Muscle of back (tissue), 11 donors: Measurements from ENCODE around the gene AGBL5. TPM values are rescaled to one million over a fixed set of nuclear protein-coding genes. Genes with fewer than 3 reads are reported as not detected.
"Not testable (repeated sequence)": the region's sequence is repeated elsewhere in the genome, so short reads cannot be mapped to it uniquely, and the experiment has no call there.

ENCODE experiments used
- DNase-seq, 3 donors: peaks; one replicate each; pipeline versions ENCODE4 v3.0.0 to v3.0.0-alpha.2; 2013
- polyA plus RNA-seq, 10 donors: library from polyadenylated mRNA; unstranded; fragments of 120-200 nt; gene quantifications; one replicate each; pipeline ENCODE4 v1.2.1, GENCODE V29; 2013; ENCODE audit not compliant: insufficient read length in 10 of 10

Gene AGBL5
- polyA plus RNA-seq, 10 donors, result 17.6 to 22.1 (median 19.1) TPM

DNA sequence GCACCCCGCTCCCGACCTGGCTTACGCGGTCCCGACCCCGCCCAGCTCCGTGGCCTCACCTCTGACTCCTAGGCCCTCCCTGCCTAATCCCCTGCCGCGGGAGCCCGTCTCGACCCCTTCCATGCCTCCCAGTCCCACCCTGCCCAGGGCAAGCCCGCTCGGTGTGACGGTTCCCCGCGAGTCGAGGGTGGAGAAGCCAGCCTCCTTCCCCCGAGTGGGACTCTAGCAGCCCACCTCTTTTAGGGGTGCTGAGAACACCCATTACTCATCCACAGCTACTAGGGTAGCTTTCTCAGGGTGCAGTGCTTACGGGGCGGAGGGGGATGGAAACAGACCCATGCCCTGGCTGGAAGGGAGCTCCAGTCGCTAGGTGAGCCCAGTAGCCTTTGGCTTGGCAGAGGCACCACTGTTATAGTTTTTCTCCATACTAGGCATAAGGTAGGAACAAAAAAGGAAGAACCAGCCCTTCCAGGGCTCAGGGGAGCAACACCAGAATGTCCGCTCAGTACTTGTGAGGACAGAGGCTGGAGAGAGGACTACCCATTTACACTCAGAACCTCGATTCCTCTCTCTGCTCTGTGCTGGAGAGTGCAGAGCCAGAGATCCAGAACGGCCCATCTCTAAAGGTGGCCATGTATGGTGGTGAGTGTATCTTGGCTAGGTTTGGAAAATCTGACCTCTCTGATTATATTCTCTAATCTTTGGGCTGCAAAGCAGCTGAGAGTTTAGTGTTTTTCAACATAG lies 606 bp downstream of the AGBL5 start:
- DNase-seq, result no peak

DNA sequence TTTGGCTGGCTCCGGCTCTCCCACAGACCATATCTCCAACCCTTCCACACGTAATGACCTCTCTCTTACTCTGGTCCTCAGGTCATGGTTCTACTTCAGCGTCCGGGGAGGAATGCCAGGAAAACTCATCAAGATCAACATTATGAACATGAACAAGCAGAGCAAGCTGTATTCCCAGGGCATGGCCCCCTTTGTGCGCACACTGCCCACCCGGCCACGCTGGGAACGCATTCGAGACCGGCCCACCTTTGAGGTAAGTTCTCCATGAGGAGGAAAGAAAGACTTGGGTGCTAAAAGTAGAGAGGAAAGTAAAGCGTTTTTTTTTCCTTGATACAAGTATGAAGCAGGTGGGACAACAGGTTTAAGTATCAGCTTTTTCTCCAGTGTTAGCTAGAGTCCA lies 1.9 kb downstream of the AGBL5 start:
- no peak for DNase-seq

DNA sequence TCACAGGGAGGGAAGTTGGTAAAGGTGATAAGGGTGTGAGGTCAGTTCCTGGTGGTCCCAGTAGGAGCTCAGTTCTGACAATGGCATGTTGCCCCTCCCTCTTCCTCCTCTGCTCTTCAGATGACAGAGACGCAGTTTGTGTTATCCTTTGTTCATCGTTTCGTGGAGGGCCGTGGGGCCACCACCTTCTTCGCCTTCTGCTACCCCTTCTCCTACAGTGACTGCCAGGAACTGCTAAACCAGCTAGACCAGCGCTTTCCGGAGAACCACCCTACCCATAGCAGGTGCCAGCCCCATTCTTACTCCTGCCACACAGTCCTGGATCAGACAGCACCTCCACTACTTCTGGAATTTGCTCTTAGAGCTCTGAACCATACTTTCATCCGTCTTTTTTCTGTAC lies 2.3 kb downstream of the AGBL5 start:
- DNase-seq, result no peak

DNA sequence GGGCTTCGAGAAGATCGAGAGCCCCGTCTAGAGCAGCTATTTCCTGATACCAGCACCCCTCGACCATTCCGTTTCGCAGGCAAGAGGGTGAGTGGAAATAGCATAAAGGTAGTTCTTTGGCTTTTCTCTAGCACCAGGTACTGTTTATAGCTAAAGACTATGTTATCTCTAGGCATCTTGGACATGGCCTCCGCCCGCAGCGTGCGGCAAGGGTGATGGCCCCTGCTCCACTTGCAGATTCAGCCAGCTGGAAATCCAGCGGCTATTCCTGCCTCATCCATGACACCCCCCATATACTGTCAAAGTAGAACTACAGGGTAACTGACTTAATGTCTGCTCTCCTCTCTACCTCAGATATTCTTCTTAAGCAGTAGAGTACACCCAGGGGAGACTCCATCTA lies 3.3 kb downstream of the AGBL5 start:
- DNase-seq, result no peak

DNA sequence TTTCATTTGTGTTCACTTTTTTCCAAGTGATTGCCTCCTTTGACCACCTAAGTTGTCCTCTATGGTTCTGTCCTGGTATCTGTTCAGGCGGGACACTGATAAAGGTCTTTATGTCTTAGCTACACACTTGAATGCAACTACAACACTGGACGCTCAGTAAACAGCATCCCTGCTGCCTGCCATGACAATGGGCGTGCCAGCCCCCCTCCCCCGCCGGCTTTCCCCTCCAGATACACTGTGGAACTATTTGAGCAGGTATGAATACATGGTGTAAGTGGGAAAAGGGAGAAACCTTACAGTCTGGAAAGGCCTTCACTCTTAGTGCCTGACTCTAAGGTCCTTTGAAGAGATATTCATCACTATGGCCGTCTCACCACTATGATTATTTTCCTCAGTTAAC lies 5.7 kb downstream of the AGBL5 start:
- DNase-seq, result no peak

DNA sequence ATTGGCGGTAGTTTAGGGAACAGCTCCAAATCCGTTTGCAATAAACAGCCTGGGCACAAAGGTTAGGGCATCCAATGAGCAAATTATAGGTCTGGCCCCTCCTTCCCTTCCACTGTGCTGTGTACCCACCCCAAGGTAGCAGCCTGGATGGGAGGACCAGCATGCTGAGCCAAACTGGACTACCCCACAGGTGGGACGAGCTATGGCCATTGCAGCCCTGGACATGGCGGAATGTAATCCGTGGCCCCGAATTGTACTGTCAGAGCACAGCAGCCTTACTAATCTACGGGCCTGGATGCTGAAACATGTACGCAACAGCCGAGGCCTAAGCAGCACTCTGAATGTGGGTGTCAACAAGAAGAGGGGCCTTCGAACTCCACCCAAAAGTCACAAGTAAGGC lies 6.7 kb downstream of the AGBL5 start:
- DNase-seq, result no peak

DNA sequence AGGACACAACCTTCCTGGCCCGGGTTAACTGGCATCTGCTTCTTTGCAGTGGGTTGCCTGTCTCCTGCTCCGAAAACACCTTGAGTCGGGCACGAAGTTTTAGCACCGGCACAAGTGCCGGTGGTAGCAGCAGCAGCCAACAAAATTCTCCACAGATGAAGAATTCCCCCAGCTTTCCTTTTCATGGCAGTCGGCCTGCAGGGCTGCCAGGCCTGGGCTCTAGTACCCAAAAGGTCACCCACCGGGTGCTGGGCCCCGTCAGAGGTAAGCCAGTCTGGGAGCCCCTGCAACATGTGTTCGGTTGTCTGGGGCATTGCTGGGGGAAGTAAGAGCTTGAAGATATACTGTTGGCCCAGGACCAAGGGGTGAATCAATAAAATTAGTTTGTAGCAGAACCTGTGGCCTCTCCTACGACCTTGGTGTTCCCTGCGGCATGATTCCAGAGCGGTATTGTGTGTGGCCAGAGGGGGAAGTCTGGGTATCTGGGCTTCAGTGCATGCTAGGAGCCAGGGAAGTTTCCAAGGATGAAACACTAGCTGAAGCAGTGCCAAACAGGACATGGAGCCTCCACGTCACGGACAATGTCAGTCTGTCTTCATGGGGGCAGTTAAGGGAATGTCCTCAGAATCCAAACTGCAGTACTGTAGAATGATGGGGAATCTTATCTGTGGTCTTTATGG lies 7.8 kb downstream of the AGBL5 start:
- DNase-seq, result no peak

DNA sequence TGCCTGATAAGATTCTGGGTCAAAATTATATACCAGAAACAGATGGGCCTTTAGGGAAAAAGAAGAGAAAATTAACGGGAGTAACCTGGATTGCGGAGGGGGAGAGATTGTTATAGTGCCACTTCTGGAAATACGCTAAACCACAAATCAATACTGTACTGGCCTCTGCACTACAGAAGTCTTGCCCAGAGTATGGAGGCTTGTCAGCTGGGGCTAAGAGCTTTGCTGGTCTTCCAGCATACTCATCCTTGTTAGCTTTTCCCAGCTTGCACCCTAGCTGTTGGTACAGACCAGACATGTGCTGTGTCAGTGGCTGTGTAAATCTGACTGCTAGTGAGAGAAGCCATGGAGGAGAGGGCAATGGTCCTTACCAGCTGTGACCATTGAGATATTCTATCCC lies 8.9 kb downstream of the AGBL5 start:
- no peak for DNase-seq

DNA sequence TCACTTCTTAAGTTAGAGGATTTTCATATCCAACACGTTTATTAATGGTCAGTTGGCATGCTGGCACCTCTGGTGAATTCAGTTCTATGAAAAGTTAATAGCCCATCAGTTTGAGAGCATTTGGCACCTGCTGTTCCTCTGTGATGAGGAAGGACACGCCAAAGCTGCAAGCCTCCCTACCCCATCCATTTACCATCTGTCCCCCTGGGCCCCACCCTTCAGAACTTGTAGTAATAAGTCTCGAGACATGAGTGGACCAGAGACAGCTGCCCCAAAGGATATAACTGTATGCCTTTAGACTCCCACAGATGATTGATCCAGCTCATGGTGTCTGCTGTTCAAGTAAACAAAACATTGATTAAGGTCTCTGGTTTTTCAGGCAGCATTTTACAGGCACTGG lies 13.7 kb downstream of the AGBL5 start:
- DNase-seq, result no peak

DNA sequence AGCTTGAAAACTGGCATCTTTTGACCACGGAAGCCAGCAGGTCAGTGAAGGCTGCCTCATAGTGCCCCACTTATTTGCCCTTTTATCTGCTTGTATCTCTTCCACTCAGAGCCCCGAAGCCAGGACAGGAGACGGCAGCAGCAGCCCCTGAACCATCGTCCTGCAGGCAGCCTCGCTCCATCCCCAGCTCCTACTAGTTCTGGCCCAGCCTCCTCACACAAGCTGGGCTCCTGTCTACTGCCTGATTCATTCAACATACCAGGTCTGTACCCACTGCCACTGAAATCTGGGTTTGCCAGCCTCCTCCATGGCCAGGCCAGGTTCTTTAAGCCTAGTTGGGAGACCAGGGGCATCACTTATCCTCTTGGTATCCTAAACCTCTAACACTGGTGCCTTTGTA lies 15.9 kb downstream of the AGBL5 start:
- DNase-seq, result no peak

DNA sequence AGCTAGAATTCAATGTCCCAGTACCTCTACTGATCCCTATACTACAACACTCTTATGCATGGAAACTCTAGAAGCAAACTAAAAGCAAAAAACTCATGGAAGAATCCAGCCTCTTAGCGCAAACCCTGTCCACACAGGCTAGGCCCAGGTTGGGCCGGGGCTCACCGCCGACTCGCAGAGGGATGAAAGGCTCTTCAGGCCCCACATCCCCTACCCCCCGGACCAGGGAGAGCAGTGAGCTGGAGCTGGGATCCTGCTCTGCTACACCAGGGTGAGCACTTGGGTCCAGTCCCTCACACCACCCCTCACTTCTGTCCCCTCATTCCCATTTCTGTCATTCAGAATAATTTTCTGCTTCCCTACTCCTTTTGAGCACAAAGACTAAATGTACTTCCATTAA lies 18.0 kb downstream of the AGBL5 start:
- DNase-seq, result no peak

DNA sequence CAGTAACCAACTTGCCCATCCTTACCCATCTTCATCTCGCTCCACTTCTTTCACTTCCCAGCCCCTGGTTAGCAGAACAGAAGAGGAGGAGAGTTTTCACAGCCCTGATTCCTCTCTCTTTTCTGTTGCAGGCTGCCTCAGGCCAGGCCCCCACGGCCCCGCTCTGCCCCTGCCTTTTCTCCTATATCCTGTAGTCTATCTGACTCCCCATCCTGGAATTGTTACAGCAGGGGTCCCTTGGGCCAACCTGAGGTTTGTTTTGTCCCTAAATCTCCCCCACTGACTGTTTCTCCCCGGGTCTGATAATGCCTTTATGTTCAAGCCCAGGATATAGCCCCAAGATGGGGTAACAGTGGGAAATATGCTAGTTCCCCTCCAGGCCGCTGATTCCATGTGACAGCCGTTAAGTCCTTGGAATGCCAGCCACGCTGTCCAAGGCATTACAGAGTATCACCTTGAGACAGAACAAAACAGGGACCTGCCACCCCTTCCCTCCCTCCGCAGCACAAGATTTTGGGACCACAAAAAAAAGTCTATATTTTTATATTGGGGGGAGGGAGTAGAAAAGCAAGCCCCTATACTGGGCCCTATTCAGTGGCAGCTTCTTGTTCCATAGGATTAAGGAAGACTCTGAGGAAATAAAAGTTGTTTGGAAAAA lies 18.6 kb downstream of the AGBL5 start:
- DNase-seq, result no peak

DNA sequence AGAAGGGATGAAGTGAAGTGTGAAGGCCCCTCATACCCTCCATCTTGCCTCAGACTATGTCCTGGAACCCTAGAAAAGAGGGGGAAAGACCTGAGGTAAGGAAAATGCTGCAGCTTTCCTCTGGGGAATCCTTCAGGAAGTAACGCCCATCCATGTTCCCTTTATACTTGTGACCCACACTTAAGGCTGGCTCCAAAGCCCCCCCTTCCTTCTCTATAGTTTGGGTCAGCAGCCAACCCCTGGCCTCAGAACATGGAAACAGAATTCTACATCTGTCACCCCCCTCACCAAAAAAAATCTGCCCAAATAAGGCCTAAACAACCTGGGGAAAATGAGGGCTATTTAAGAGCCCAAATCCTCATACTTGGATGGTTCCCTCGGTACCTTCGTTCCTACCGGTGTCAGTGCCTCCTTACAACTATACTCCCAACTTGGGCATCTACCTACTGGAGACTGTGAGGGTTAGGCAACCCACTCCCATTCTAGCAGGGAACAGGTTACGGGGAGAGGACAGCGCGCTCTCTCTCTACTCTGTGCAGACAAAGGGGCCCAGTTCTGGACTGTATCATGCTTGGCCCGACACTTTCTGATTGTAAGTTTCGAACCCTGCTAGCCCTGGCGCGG lies 19.3 kb downstream of the AGBL5 start:
- DNase-seq, result no peak

DNA sequence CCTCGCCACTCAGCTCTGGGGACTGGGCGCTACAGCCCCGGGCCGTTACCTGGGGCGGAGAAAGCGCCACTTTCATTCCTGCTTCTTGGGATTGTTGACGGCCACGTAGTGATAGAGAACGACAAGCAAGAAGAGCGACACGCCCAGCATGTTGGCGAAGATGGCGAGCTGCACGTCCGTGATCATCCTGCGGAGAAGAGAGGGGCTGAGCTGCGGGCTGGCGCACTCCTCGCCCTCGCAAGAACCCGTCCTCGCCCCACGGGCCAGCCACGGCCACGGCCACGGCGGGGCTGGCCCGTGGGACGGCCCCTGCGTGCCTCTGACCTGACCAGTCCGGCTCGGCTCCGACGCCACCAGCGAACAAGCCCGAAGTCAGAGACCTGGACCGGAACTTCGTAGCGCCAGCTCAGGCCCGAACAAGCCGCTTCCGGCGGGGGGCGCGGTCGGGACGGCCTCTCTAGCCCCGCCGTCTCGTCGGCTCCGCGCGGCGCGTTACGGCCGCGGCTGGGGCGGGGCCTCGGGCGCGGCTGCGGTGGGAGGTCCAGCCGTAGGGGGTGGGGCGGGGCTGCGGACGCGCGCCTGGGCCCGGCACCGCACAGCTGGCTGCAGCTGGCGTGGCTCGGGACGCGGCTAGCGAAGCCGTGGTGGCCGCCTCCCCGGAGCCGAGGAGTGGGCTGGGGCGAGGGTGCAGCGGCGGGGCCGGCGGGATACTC lies 20.0 kb downstream of the AGBL5 start, which contains the start of gene OST4:
Gene OST4 (minus strand): TSS at position 378 of the 713 bp plus-strand sequence.
- peak; percentile 93 to 97 (median 95) for DNase-seq

DNA sequence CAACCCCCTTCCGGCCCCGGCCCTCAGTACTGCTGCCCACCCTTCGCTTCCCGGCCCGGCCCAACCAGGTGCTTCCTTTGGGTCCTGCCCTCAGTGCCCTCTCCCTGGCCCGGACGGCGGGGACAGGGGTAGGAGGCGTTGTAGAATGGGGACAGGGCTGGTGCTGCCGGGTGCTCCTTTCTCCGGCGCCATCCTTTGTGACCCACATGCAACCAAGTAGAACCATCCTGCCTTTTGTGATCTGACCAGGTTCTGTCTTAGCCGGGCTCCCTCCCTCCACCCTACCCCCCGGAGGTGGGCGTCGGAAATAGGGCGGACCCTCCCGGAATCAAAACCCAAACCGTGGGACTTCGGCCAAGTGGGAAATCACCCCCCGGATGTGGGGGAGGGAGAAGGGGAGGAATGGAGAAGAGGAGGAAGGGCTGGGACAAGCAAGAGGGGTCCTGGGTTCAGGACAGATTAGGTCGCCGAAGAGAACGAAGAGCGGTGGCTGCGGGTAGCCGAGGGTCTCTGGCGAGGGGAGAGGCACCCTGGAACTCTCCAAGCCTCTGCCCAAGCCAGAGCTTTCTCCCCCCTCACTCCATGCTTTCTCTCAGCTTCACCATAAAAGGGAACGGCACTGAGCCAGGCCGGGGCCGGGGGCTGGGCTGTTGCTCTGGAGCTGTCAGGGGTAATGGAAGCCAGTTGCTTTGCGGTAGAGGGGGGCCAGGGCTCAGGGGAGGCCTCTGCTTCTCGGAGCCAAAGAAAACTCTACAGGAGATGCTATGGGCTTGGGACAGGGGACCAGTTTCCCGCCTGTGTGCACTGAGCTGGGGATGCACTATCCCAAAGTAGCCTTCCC lies 20.7 kb downstream of the AGBL5 start:
- DNase-seq, result peak; percentile 75 to 90 (median 83)

DNA sequence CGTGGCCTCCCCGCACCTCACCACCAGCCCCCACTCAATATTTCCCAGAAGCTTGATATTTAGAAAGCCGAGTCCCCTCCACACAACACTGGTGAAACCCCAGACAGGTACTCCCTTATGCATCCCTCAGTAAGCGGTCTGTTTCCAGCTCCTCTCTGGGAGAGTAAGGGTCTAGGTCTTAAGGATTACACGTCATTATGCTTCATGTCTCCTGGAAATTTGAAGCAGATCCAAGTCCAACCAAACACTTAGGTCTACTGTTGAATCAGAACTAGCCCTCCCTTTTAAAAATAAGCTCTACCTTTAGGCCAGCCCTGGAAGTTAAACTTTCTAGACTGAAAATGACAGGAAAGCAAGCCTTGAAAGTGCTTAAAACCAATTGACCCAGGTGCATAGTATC lies 21.5 kb downstream of the AGBL5 start:
- peak in 1 of 3 donors; percentile 37 for DNase-seq

DNA sequence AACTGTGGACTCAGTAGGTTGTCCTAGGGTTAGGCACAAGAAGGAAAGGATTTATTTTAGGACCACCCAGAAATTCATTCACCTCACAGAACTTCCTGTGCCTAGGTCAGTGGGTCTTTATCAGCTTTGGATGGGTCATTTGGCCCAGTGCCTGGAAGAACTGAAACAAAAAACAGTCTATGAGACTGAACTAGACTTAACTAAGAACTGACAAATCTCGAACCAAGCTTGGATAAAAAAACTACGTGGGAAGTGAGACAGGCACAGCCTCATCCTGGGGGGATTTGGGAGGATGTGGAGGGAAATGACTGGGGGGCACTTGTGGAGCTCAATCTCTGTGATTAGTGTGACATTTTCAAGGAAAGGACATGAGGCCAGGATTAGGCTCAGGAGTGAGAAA lies 22.3 kb downstream of the AGBL5 start:
- no peak for DNase-seq

DNA sequence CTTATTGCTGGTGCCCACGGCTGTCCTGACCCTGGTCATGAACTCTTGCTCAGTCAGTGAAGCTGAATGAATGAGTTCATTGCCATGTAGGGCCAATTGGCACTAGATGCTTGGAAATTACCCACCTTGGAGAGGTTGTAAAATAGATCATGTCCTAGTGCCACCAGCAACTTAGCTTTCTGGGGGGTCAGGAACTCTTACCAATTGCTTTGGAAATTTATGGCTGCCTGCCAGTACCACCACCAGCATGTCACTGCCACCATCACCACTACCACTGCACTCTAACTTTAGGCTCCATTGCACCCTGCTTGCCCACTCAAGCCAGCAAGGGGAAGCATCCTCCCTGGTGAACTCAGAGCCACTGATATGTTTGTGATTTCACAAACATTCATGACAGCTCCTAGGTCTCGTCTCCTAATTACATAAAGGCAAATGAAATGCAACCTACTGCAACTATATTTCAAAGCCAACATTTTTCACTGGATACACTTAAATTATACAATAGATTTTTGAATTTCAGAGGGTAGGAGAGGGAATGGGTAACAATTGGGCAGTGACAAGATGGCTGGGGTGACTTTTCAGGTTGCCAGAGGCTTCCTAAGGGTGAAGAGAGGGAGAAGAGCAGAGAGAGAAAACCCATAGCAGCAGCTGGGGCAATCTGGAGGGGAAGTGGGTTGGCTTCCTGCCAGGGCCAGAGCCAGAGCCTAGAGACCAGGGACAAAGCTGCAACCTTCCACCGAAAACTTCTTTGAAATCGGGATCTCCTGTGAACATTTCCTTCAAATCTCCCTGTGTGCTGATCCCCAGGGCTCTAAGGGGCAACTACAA lies 23.5 kb downstream of the AGBL5 start:
- DNase-seq, result peak in 1 of 3 donors; percentile 63

DNA sequence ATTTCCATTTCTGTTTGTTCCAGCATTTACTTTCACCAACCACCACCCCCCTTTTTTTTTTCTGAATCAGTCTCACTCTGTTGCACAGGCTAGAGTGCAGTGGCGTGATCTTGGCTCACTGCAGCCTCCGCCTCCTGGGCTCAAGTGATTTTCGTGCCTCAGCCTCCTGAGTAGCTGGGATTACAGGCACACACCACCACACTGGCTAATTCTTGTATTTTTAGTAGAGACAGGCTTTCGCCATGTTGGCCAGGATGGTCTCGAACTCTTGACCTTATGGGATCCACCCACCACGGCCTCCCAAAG lies 24.1 kb downstream of the AGBL5 start:
- not testable (repeated sequence) for DNase-seq

DNA sequence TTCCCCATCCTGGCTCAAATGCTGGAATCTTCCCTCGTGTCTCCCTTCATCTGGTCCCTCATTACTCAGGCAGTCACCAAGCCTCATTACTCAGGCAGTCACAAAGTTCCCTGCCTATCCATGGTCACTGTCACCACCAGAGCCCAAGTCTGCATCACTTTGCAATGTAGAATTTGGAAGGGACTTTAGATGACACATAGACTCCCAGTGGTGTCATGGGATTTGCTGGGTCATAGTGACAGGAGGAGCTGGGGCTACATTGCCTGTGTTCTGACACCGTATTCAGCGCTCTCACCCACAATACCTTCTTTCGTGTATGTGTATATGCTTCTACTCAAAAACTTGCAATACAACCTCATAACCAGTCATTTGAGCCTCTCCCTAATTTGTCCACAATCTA lies 24.9 kb downstream of the AGBL5 start:
- no peak for DNase-seq
